Heart left ventricle (tissue), 13 donors: ENCODE measurements around the gene CTRB2.

Experiments
- POLR2A ChIP-seq, 2 donors: fragments of 450-650 bp; IDR thresholded peaks; one replicate each; pipeline ENCODE4 v1.6.1; 2017; ENCODE audit warnings: antibody characterized with exemption in 2 of 2, mild to moderate bottlenecking in 2 of 2, moderate library complexity in 2 of 2
- TF ChIP-seq, protein P1 (sequence below), 12 donors: fragments of 200-600 bp; sonication (generic) in 4 of 12; IDR thresholded peaks; one replicate each; pipeline versions ENCODE4 v1.5.0 to v1.8.0; 2018 to 2022; ENCODE audit warnings: antibody characterized with exemption in 12 of 12, mild to moderate bottlenecking in 5 of 12
- donor health status: ischemic (EF 13 %, LVEDD 7.1; RV severe dilation, severe dysfunction).
- donor health status: DM: no; HTN: yes; CAD: no.
- donor health status: DM: no; HTN: no; CAD: no.
- donor health status: ischemic (EF 25% LVEDD 6.9; RV normal size, moderate dysfunction).
- donor health status: ischemic (EF 25% LVEDD 5.7; RV mildly dilated, moderate dysfunction).
- donor health status: ischemic (EF 35%, LVEDD 5.7; RV mildly dilated, moderate dysfunction).
- donor health status: nonischemic (EF 11% LVEDD 7.7; RV severe dilation, severe dysfunction).
- donor health status: DM: yes; HTN: yes; CAD: no.
- donor health status: PGD.
- donor health status: ischemic (EF 29% LVEDD 5.4; RV normal size, mild dysfunction).
- donor health status: nonischemic (EF 23%, LVEDD 6.1; RV moderate dilation, normal function).

DNA sequence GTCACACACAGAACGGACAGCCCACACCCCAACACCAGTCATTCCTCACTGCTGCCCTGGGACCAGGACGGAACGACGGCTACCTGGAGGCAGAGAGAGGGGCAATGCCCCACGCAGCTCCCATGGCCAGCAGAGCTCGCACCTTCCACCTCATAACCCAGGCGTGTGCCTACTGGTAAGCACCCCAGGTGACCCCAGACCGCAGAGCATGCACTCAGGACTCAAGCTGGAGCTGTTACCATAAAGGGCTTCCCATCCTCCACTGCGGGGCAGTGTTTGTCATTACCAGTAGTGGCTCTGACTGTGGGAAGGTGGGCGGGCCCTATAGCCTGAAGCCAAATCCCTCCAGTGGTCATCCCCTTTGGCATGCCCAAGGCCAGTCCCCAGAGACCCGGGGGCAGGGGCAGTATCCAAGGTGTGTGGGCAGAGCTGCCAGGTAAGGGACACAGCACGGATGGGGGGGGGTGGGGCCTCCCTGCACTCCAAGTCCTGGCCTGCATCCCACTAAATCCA is 49.2 kb upstream of the CTRB2 start:
- TF ChIP-seq, protein P1, sequence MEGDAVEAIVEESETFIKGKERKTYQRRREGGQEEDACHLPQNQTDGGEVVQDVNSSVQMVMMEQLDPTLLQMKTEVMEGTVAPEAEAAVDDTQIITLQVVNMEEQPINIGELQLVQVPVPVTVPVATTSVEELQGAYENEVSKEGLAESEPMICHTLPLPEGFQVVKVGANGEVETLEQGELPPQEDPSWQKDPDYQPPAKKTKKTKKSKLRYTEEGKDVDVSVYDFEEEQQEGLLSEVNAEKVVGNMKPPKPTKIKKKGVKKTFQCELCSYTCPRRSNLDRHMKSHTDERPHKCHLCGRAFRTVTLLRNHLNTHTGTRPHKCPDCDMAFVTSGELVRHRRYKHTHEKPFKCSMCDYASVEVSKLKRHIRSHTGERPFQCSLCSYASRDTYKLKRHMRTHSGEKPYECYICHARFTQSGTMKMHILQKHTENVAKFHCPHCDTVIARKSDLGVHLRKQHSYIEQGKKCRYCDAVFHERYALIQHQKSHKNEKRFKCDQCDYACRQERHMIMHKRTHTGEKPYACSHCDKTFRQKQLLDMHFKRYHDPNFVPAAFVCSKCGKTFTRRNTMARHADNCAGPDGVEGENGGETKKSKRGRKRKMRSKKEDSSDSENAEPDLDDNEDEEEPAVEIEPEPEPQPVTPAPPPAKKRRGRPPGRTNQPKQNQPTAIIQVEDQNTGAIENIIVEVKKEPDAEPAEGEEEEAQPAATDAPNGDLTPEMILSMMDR (IDR thresholded peaks at IDR 0.05) = peak in 3 of 12 donors; percentile 34 to 45 (median 36)
- TF ChIP-seq POLR2A (IDR thresholded peaks at IDR 0.05) = no peak
